Activated T-cell treated with anti-CD3 and anti-CD28 coated beads for 1 hour (primary cell): ENCODE measurements around the gene PPP2R3B.
A peak's percentile ranks its signal among the peaks of the same experiment; 100 is the strongest.
"Not testable (repeated sequence)": the region's sequence is repeated elsewhere in the genome, so short reads cannot be mapped to it uniquely, and the experiment has no call there.

Experiments used
- DNase-seq: peaks from one replicate; pipeline ENCODE4 v3.0.0-alpha.2; 2020; ENCODE audit warnings: low read depth

Gene PPP2R3B, protein sequence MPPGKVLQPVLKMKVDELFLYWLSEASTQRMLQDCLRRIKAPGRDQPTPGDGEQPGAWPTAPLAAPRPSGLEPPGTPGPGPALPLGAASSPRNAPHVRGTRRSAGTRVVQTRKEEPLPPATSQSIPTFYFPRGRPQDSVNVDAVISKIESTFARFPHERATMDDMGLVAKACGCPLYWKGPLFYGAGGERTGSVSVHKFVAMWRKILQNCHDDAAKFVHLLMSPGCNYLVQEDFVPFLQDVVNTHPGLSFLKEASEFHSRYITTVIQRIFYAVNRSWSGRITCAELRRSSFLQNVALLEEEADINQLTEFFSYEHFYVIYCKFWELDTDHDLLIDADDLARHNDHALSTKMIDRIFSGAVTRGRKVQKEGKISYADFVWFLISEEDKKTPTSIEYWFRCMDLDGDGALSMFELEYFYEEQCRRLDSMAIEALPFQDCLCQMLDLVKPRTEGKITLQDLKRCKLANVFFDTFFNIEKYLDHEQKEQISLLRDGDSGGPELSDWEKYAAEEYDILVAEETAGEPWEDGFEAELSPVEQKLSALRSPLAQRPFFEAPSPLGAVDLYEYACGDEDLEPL

DNA sequence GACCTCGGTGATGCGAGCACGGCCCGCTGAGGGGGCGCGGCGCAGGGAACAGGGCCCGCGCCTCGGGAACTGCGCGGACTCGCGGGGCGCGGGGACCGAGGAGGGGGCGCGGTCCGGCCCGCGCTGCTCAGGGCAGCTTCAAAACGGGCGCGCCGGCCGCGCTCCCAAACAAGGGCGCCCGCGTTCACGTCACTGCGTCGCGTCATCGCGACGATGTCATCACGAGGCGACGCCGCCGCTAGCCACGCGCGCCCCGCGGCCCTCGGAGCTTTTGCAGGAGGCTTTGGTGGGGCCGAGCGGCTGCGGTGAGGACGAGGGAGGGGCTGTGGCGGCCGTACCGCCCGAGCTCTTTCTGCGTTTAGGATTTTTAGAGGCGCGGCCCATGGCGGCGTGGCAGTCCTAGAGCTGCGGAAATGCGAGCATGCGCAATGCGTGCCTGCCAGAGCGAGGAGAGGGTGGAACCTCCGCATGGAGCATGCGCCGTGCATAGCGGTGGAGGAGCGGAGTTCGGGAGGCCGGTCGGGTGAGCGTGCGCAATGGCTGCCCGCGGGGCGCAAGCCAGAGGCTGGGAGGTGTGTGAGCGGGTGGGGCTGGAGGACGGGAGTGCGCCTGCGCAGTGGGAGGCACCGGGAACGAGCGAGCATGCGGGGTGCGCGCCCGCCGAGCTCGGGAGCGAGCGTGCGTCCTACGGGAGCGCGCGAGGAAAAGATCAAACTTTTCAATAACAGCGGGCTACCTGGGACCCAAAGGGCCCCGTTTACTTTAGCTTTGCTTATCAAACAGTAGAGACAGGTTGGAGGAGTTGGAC lies at the start of gene PPP2R3B:
Gene PPP2R3B (minus strand): TSS at position 140 of the 808 bp plus-strand sequence. CDS start 216 bp downstream, outside the sequence.
- DNase-seq, result peak; percentile 98

DNA sequence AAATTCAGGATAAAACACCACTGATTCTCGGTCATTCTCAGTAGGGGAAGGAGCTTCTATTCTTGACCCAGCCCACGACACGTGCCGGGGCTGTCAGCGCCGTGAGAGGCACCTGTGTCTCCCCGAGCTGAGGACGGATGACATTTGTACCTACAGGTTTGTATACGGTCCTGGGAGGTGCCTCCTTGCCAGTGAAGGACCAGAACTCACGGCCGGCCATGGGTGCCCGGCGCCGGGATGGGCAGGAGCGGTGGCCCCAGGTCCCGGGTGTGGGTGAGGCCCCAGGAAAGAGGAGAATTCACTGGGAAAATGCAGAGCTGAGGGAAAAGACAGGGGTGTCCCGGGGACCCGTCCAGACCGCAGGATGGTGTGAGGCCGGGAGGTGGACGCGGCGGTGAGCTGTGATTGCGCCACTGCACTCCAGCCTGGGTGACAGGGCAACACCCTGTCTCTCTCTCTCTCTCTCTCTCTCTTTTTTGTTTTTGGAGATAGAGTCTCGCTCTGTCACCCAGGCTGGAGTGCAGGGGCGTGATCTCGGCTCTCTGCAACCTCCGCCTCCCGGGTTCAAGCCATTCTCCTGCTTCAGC lies 48.9 kb upstream of the PPP2R3B start:
- no peak for DNase-seq

DNA sequence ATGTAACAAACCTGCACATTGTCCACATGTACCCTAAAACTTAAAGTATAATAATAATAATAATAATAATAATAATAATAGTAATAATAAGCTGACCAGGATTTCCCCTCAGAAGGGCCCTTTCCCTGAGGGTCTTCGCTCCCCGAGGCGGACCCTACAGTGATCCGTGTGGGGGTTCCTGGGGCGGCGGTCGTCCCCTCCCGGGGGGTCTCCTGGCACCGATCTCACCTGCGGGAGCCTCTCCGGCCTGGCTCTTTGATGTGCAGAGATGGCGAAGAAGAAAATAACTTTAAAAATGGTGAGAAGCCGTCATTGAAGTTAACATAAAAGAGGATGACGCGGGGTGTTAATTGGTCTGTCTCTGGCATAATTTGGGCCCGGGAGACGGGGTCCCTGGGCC lies 48.2 kb upstream of the PPP2R3B start:
- no peak for DNase-seq

DNA sequence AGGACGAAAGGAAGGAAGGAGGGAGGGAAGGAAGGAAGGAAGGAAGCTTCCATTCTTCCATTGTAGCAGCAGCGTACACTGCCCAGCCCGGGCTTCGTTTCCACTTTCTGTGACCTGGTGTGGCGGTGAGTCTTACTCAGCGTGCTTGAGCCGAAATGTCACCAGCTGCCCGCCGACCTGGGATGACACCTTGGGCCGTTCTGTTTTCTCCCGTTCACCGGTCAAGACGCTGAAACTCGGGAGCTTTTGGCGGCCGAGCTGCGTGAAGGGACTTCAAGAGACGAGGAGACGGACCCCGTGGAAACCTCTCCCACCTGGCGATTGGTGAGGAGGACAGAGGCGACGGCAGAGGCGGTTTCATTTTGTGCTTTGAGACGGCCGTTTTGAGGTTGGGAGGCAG lies 47.1 kb upstream of the PPP2R3B start:
- DNase-seq, result no peak

DNA sequence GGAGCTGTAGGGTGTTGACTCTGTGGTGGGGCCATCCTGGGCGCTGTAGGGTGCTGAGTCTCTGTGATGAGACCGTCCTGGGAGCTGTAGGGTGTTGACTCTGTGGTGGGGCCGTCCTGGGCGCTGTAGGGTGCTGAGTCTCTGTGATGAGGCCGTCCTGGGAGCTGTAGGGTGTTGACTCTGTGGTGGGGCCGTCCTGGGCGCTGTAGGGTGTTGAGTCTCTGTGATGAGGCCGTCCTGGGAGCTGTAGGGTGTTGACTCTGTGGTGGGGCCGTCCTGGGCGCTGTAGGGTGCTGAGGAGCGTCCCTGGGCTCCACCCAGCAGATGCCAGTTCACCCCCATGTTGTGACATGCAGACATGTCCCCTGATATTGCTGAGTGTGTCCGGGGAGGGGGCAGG lies 46.0 kb upstream of the PPP2R3B start:
- DNase-seq, result not testable (repeated sequence)

DNA sequence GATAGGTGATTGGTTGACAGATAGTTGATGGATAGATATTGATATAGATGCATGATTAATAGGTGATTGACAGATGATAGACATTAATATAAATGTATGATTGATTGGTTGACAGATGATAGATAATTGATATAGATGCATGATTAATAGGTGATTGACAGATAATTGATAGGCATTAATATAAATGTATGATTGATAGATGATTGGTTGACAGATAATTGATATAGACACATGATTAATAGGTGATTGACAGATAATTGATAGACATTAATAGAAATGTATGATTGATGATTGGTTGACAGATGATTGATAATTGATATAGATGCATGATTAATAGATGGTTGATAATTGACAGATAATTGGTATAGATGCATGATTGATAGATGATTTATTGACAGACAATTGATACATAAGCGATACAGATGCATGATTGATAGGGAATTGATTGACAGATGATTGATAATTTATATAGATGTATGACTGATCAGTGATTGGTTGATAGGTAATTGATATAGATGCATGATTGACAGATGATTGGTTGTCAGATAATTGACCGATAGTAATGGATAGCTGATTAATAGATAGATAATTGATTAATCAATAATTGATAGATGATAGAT lies 44.9 kb upstream of the PPP2R3B start:
- DNase-seq, result no peak

DNA sequence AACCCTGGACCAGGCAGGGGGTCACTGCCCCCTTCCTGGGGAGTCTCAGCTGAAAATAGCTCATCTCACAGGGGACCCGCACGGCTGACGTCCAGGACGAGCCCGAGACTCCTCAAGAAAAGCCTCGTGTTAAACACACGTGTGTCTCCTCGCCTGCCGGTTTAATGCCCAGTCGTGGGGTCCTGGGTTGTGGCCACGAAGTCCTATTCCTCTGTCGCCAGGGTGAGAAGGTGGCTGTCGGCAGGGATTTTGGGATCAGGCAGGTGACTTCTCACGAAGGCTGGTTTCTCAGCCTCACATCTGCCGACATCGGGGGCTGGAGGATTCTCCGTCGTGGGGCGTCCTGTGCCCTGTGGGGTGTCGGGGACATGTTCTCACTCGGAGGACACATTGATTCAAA lies 44.3 kb upstream of the PPP2R3B start:
- no peak for DNase-seq

DNA sequence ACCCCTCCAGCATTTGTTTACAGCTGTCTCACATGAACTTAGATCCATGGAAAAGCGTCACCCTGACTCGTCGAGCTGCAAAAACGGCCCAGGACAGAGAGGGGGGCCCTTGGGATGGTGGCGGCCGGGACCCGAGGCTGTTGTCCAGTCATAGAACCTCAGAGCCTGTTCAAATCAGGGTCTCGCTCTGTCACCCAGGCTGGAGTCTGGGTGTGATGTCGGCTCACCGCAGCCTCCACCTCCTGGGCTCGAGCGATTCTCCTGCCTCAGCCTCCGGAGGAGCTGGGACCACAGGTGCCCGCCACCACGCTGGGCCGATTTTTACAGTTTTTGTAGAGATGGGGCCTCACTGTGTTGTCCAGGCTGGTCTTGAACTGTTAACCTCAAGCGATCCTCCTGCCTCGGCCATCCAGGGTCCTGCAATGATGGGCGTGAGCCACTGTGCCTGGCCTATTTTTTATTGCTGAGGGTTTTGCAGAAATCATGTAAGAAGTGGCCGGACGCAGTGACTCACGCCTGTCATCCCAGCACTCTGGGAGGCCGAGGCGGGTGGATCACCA lies 42.6 kb upstream of the PPP2R3B start:
- no peak for DNase-seq

DNA sequence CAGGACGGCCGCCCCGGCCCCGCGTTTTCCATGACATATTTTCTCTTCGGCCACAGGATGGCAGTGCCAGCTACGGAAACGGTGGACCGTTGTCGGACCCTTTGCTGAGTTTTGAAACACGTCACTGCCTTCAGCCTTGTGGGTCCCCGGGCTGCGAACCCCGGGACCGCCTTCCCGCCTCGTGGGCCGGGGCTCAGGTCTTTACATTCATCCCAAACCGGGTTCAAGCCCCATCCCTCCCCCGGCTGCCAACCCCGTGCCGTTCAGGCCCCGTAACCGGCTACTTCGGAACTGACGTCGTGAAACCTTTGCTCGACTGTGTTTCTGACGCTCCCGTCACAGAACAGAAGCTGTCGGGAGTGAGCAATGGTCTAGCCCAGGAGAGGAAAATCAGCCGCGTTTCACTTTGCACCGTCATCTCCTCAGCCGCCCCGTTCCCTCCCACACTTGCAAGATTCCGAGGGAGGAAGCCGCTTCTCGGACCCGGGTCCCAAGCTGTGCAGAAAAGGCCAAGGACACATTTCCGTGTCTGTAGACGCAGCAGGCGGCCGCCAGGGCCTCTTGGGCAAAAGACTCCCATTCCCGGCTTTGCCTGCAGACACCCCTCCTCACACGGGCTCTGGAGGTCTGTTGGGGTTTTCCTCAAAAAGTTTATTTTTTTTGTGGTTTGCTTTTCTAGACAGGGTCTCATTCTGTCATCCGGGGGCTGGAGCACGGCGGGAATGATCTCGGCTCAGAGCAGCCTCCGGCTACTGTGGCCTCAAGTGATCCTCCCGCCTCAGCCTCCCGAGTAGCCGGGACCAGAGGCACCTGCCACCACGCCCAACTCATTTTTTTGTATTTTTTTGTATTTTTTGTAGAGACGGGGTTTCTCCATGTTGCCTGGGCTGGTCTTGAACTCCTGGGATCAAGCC lies 41.4 kb upstream of the PPP2R3B start:
- DNase-seq, result no peak

DNA sequence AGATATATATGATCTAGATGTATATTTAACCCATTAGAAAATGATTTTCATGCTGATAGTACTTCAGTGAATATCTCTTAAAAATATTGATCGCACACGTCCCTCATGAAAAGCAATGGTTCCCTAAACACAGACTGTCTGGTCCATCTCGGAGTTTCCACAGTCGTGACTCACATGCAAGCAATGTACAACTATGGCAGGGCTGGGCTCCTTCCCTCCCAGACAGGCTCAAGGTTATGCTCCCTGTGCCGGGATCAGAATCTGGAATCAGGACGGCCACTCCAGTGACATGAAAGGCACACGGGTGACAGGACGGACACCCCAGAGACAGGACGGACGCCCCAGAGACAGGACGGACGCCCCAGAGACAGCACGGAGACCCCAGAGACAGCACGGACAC lies 40.2 kb upstream of the PPP2R3B start:
- no peak for DNase-seq

DNA sequence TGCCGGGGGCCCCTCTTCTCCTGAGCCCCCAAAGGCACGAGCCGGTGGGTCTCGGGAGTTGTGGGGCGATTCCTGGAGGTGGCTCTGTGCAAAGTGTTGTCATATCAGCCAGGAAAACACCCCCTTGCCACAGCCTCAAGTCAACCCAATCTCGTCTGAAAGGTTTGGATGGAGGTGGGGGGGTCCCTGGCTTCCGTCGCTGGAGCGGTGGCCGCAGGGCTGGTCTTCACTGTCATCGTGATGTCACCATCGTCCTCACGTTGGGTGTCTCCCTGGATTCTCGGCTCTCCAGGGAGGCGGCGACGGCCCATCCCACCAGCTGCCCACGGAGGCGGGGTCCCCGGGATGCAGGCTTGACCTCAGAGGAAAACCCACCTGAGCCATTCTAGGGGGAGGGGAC lies 38.3 kb upstream of the PPP2R3B start:
- no peak for DNase-seq

DNA sequence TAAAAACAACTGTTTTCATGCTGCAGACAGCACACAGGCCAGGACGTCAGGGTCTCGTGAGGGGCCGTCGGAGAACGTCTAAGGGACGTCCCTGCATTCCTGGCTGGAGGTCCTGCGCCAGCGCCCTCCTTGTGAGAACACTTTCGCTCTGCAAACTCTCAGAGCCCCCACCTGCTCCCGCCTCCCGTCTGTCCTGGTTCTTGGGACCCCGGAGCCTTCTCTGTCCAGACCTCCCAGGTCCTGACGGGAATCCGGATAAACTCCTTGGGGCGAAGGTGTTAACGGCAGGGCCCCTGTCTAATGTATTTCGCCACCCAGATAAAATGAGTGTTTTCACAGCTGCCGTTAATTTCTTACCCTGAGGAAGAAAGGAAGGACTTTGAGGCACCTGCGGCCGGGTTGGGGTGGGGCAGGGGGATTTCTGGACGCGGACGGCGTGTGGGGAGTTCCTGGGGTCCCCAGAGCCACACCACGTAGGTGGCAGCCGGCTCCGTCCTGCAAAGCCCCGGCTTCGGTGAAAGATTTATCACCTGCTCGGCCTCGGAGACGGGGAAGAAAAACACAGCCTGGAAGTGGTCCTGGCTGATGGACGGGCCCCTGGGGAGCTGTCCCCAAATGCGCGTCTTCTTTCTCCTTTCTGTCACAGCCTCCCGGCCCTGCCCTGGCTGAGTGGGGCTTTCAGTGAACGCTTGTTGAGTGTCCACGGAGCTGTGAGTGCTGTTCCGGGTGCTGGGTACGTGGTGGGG lies 35.1 kb upstream of the PPP2R3B start:
- no peak for DNase-seq

DNA sequence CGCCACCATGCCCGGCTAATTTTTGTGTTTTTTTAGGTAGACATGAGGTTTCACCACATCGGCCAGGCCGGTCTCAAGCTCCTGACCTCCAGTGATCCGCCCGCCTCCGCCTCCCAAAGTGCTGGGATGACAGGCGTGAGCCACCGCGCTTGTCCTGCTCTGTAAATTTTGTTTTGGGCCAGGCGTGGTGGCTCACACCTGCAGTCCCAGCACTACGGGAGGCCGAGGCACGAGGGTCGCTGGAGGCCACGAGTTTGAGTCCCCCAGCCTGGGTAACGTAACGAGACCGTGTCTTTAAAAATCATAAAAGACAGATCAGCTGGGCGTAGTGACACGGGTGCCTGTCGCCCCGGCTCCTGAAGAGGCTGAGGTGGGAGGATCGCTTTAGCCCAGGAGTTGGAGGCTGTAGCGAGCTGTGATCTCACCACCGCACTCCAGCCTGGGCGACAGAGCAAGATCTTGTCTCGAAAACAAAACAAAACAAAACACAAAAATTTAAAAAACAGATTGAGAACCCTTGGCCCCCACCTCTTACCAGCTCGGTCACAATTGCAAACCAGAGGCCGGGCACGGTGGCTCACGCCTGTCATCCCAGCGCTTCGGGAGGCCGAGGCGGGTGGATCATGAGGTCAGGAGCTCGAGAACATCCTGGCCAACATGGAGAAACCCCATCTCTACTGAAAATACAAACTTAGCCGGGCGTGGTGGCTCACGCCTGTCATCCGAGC lies 34.0 kb upstream of the PPP2R3B start:
- no peak for DNase-seq

DNA sequence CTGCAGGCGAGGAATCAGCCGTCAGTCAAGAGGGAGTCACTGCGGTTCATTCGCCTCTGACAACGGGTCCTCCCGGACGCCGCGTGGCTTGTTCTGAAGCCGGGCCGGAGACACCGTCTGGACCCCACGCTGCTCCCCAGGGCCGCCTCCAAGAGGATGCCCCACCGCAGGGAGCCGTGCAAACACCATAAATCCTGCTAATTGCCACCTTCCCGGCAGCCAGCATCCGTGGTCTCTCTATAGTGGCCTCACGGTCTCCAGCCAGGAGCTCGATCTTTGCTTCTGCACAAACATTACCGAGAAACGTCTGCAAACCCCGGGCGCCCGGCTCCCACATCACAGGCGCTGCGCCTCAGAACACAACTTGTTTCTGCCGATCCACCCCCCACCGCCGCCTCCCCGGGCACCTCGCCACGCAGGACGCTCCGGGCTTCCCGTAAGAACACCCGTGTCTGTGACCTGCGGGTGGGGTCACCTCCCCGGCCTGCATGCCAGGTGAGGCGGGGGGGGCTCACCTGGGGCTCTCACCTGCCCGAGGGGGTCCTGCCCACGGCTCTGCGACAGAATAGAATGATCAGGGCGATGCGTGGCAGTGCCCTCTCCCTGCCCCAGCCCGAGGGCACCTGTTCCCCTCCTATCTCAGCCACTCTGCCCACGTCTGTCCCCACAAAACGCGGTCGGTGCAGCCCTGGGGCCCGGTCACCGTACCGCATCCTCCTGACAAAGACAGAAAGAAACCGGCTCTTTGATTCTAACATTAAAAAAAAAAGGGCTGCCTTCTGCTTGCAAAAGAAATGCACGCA lies 32.4 kb upstream of the PPP2R3B start:
- DNase-seq, result no peak

DNA sequence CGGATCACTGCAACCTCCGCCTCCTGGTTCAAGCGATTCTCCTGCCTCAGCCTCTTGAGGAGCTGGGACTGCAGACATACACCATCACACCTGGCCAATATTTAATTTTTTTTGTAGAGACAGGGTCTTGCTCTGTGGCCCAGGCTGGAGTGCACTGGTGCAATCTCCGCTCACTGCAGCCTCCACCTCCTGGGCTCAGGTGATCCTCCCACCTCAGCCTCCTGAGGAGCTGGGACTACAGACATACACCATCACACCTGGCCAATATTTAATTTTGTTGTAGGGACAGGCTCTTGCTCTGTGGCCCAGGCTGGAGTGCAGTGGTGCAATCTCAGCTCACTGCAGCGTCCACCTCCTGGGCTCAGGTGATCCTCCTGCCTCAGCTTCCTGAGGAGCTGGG lies 28.8 kb upstream of the PPP2R3B start:
- DNase-seq, result not testable (repeated sequence)

DNA sequence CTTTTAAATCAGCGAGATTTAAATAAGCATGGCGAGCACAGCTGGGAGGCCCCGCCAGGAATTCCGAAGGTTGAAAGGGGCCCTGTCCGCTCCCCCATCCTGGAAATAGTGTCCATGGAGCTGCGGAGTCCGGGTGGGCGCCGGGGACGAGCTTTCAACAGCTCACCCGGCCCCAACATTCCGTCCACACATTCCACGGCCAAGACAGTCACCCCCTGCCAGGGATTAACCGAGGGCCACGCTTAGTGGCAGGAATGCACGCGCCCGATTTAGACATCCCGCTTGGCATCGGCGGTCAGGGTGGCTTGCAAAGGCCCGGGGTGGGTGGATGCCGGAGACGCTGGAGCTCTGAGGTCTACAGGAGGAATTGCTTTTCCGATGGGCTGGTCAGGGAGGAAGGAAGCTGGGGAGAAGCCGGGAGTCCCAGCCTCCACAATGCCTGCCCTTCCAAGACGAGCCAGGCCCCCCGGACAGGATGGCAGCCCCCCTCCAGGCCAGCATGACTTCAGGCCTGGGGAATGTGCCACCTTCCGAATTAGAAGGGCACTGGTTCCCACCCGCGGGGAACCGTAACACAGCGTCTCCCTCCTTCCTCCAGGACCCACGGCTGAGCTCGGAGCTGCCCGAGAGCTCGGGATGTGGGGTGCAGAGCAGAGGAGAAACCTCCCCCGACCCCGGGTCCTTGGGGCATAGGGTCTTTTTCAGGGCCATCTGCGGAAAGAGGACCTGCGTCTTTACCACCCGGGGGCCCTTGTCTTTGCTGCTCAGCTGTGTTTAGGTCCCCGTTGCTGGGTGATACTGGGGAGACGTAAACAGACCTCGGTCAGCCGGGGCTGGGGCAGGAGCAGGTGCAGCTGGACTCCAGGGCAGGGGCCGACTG lies 26.9 kb upstream of the PPP2R3B start:
- DNase-seq, result no peak

DNA sequence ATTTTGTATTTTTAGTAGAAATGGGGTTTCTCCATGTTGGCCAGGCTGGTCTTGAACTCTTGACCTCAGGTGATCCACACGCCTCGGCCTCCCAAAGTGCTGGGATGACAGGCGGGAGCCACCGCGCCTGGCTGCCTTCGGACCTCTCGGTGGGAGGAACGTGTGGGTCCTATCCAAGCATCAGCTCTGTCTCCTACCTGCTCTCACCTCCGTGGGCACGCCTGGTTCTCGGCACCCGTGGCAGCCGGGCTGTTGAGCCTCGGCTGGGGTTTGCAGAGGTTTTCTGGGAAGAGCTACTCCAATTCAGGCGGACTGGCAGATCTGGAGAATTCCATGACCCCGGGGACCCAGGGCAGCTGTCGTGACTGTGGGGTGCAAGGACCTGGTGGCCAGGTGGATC lies 23.6 kb upstream of the PPP2R3B start:
- no peak for DNase-seq
